GM18507 (cell line): ENCODE data around the gene TBX10.
A peak's percentile ranks its signal among the peaks of the same experiment; 100 is the strongest.
"Not testable (repeated sequence)": the region's sequence is repeated elsewhere in the genome, so short reads cannot be mapped to it uniquely, and the experiment has no call there.

Source experiments
- DNase-seq: peaks from one replicate; pipeline ENCODE4 v3.0.0; 2011; ENCODE audit warnings: low read depth; ENCODE audit not compliant: insufficient read length; ENCODE audit errors: extremely low spot score
- FAIRE-seq: peaks from 2 replicates; lab custom pipeline; 2011; peaks lifted over from hg19 to GRCh38; lab: Jason Lieb, UNC

TBX10 gene

GRCh38 chr11:67608486-67608885, 31.1 kb downstream of the TBX10 start:
- FAIRE-seq (no peak), DNase-seq (no peak)

GRCh38 chr11:67607507-67607906, 32.1 kb downstream of the TBX10 start:
- FAIRE-seq: no peak
- no peak for DNase-seq

- peak; percentile 95 for FAIRE-seq
- peak; percentile 71 for DNase-seq
Measured at GRCh38 chr11:67606492-67607295, 32.9 kb downstream of the TBX10 start, which contains the start of gene NDUFV1. Gene NDUFV1 (plus strand): TSS chr11:67606936. CDS start chr11:67607005, 69 bp downstream.

GRCh38 chr11:67606093-67606491, 33.5 kb downstream of the TBX10 start:
- no peak for DNase-seq
- FAIRE-seq: no peak

- FAIRE-seq (no peak), DNase-seq (no peak)
Measured at GRCh38 chr11:67605231-67606011, 34.1 kb downstream of the TBX10 start.

- FAIRE-seq (no peak), DNase-seq (no peak)
Measured at GRCh38 chr11:67604815-67605214, 34.7 kb downstream of the TBX10 start.

- FAIRE-seq, DNase-seq: not testable (repeated sequence)
Measured at GRCh38 chr11:67604119-67604518, 35.4 kb downstream of the TBX10 start.

- DNase-seq (no peak), FAIRE-seq (no peak)
Measured at GRCh38 chr11:67601098-67601497, 38.5 kb downstream of the TBX10 start.

- DNase-seq (no peak), FAIRE-seq (peak; percentile 86)
Measured at GRCh38 chr11:67600324-67601029, 39.1 kb downstream of the TBX10 start.

GRCh38 chr11:67599149-67599548, 40.4 kb downstream of the TBX10 start:
- FAIRE-seq (no peak), DNase-seq (no peak)

- not testable (repeated sequence) for DNase-seq, FAIRE-seq
Measured at GRCh38 chr11:67597963-67598362, 41.6 kb downstream of the TBX10 start.

- FAIRE-seq: not testable (repeated sequence)
Measured at GRCh38 chr11:67597458-67597857, 42.1 kb downstream of the TBX10 start.

GRCh38 chr11:67596753-67597300, 42.7 kb downstream of the TBX10 start:
- DNase-seq (no peak), FAIRE-seq (no peak)

More at GRCh38 chr11:67597458-67597857, 42.1 kb downstream of the TBX10 start:
- DNase-seq: not testable (repeated sequence)

GRCh38 chr11:67594480-67594879, 45.1 kb downstream of the TBX10 start:
- FAIRE-seq (no peak), DNase-seq (no peak)

- DNase-seq: no peak
- no peak for FAIRE-seq
Measured at GRCh38 chr11:67593565-67593905, 46.0 kb downstream of the TBX10 start.

- no peak for FAIRE-seq
- DNase-seq: no peak
Measured at GRCh38 chr11:67592880-67593564, 46.5 kb downstream of the TBX10 start.

GRCh38 chr11:67588899-67589415, 50.6 kb downstream of the TBX10 start:
- FAIRE-seq: peak; percentile 9
- not testable (repeated sequence) for DNase-seq

- no peak for DNase-seq
- FAIRE-seq: peak; percentile 51
Measured at GRCh38 chr11:67588136-67588503, 51.4 kb downstream of the TBX10 start.
